GM18873 (cell line): ENCODE results near the gene RPP30.
"Not testable (repeated sequence)": the region's sequence is repeated elsewhere in the genome, so short reads cannot be mapped to it uniquely, and the experiment has no call there.

ENCODE experiments used
- ATAC-seq: cut with Tn5 transposase; IDR thresholded peaks from one replicate; pipeline ENCODE4 v1.9.1; 2021; ENCODE audit warnings: mild to moderate bottlenecking, moderate library complexity, moderate number of reproducible peaks; ENCODE audit not compliant: unreplicated experiment, low FRiP score

Gene RPP30

DNA sequence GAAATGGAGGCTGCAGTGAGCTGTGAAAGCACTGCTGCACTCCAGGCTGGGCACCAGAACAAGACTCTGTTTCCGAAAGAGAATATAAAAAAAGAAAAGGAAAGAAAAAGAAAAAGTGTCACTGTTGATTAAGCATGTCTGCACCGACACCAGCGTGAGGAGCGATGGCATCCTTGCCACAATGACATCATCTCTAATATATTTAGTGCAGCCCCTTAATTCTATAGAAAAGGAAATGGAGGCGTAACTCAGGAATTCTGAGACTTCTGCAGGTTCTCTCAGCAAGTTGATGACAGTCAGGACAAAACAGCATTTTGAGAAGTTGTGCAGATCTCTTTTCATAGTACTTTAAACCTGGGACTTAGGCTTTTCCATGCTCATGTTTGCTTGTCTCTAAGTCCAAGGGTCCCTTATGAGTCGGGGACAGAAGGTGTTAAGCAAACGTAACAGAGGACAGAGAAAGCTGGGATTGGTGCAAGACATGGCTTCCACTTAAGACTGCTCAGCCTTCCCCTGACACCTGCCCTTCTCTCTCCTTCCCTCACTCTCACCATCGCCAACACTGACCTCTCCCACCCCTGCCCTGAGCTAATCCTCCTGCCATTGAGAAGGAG, 66.0 kb downstream of the RPP30 start:
- ATAC-seq: no peak

DNA sequence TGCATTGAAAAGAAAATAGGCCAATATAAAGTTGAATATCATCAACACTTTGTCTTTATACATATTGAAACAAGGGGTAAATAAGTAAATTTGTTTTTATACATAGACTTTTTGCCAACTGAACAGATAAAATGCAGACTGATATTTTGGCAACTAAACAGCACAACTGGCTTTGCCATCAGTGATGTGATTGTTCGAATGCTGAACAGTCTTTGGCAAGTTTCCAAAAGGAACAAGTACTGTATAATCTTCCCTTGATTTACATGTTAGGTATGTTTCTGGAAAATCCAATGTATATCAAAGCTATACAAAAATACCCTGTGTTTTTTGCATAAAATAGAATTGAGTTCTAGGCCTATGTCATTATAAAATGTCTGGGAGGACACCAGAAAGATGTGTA, 67.3 kb downstream of the RPP30 start:
- no peak for ATAC-seq

DNA sequence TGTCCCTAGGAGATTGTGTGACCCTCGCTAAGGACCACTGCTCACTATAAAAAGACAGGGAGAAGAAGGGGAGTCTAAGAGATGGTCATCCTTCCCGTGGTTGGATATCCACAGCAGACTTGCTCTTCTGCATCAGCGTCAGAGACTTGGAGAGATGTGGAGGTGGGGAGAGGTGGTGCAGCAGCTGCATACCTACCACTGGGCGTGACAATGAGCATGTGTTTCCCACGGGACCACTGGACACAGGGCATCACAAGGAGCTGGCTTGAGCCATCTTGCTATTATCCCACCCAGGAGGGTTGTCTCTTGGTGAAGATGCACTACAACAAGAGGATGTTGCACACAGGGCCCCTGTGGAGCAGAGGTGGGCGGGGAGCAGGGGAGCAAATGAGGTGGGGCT, 67.9 kb downstream of the RPP30 start:
- no peak for ATAC-seq

DNA sequence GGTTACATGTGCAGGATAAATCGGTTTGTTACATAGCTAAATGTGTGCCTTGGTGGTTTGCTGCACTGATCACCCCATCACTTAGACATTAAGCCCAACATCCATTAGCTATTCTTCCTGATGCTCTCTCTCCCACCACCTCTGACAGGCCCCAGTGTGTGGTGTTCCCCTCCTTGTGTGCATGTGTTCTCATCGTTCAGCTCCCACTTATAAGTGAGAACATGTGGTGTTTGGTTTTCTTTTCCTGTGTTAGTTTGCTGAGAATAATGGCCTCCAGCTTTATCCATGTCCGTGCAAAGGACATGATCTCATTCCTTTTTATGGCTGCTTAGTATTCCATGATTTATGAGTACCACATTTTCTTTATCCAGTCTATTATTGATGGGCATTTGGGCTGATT, 71.2 kb downstream of the RPP30 start:
- ATAC-seq: not testable (repeated sequence)

DNA sequence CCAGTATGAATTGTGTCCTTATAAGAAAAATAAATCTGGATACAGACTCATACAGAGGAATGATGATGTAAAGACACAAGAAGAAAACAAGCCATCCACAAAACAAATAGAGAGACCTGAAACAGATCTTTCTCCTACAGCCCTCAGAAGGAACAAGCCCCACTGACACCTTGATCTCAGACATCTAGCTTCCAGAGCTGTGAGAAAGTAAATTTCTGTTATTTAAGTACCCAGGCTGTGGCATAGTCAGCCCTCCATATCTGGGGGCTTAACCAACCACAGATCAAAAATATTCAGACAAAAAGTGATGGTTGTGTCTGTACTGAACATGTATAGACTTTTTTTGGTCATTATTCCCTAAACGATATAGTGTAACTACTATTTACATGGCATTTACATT, 73.0 kb downstream of the RPP30 start:
- no peak for ATAC-seq

DNA sequence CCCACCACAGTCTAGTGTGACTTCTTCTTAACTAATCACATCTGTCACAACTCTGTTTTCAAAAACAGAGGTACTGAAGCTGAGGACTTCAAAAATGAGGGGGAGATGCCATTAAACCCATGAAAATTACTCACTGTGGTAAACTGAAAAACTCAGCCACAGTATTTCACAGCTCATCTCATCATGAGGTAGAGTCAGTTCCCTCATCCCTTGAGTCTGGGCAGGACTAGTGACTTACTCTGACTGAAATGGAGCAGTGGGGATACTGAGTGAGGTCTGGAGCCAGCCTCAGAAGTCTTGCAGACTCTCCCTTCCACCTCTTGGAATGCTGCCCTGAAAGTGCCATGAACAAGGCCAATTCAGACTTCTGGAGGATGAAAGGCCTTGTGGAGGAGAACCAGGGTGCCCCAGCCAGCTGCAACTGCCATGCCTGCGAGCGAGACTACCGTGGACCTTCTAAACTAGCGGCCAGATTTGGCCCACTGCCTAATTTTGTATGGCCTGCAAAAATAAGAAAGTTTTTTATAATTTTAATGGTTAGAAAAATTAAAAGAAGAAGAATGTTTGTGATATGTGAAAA, 73.8 kb downstream of the RPP30 start:
- ATAC-seq: no peak

DNA sequence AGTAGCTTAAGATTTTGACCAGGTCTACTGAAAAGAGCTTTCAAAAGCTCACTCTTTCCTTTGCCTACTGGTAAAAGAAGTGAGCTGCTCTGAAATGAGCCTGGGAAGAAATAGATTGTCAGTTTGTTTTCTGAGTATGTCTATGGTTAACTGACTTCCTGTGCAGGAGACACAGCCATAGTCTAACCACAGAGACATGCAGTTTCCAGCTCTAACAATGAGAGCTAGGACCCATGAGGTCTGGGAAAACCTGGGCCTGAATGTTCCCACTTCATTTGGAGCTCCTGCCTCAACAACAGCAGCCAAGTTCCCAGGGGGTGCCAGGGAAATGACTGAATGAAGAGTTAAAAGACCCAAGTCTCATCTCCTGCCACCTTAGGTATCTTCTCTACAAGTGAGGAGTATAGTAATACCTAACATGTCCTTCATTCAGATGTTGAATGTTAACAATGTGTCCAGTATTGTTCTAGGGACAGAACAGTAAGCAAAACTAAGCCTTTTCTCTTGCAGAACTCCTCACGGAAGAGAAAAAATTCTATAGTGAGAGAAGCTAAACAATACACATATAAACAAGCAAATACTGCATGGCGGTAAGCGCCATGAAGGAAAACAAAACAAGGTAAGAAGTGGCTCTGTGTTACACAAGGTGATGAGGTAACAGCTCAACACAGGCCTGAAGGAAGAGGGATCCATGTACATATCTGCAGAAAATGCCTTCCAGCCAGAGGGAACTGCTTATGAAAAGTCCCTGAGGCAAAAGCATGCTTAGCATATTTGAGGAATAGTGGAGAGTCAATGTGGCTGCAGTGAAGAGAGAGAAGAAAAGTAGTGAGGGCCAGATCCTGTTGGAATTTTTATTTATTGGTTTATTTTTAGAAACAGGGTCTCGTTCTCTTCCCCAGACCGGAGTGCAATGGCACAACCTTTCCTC, 75.5 kb downstream of the RPP30 start:
- peak; percentile 75 for ATAC-seq
